K562 (cell line): Measurements from ENCODE around the gene USP8.

Experiments
- BHLHE40 ChIP-seq: IDR thresholded peaks from 2 replicates; pipeline ENCODE4 v1.6.1; 2011; ENCODE audit warnings: low read length, improper control_type of control experiment
- CEBPG ChIP-seq, 3 experiments: fragments of 200-800 bp in 1 of 3; sonication (Bioruptor generic) in 1 of 3; sonication (generic) in 1 of 3; formaldehyde crosslinking in 1 of 3; IDR thresholded peaks in 2 of 3; conservative IDR thresholded peaks in 1 of 3; 2 replicates each; pipeline versions ENCODE4 v1.6.1 to v1.8.0; 2016 to 2022; ENCODE audit warnings: missing compliant biosample characterization in 2 of 3, missing genetic modification characterization in 2 of 3, mild to moderate bottlenecking in 1 of 3, missing genetic modification reagents in 1 of 3
- CHD1 ChIP-seq: fragments of 200-600 bp; sonication (generic); IDR thresholded peaks from one replicate; pipeline ENCODE4 v1.6.1; 2012; ENCODE audit warnings: mild to moderate bottlenecking, moderate library complexity, low read length, inconsistent platforms
- FOXO4 ChIP-seq: fragments of 450-650 bp; formaldehyde crosslinking; IDR thresholded peaks from 2 replicates; pipeline ENCODE4 v1.4.0; 2020; ENCODE audit warnings: mild to moderate bottlenecking, moderate library complexity
- FOXP4 ChIP-seq: sonication (generic); formaldehyde crosslinking; IDR thresholded peaks from 2 replicates; pipeline ENCODE4 v1.8.0; 2022; ENCODE audit warnings: mild to moderate bottlenecking, missing genetic modification reagents, borderline replicate concordance
- MAX ChIP-seq: sonication (generic); formaldehyde crosslinking; IDR thresholded peaks from 2 replicates; pipeline ENCODE4 v1.9.0; 2022; ENCODE audit warnings: mild to moderate bottlenecking, missing genetic modification reagents
- NR3C1 ChIP-seq: sonication (generic); formaldehyde crosslinking; IDR thresholded peaks from 2 replicates; pipeline ENCODE4 v1.8.1; 2022; ENCODE audit warnings: missing genetic modification reagents
- PHB2 ChIP-seq: fragments of 450-650 bp; IDR thresholded peaks from 2 replicates; pipeline ENCODE4 v1.6.1; 2017; ENCODE audit warnings: low read depth
- POLR2A ChIP-seq: fragments of 450-650 bp; conservative IDR thresholded peaks from 2 replicates; pipeline ENCODE4 v1.6.1; 2016
- TCF15 ChIP-seq: fragments of 250-450 bp; sonication (Bioruptor Pico); IDR thresholded peaks from 2 replicates; pipeline ENCODE4 v1.8.0; 2022; ENCODE audit warnings: moderate library complexity, mild to moderate bottlenecking, inconsistent platforms
- ZBTB7A ChIP-seq: IDR thresholded peaks from 2 replicates; pipeline ENCODE4 v1.6.1; 2011; ENCODE audit warnings: low read depth, mild to moderate bottlenecking, low read length, moderate library complexity, borderline replicate concordance; ENCODE audit not compliant: control insufficient read depth
- ZEB2 ChIP-seq: fragments of 450-650 bp; IDR thresholded peaks from 2 replicates; pipeline ENCODE4 v1.6.1; 2016
- TF ChIP-seq, protein P1 (sequence below), 3 experiments: IDR thresholded peaks in 2 of 3; conservative IDR thresholded peaks in 1 of 3; 2 replicates each; pipeline ENCODE4 v1.5.1; 2011 to 2012; ENCODE audit warnings: low read length in 3 of 3, mild to moderate bottlenecking in 3 of 3, control low read depth in 2 of 3, improper control_type of control experiment in 1 of 3, inconsistent platforms in 1 of 3, low read depth in 1 of 3, mixed read lengths in 1 of 3, moderate library complexity in 1 of 3; ENCODE audit not compliant: insufficient read depth in 2 of 3

DNA sequence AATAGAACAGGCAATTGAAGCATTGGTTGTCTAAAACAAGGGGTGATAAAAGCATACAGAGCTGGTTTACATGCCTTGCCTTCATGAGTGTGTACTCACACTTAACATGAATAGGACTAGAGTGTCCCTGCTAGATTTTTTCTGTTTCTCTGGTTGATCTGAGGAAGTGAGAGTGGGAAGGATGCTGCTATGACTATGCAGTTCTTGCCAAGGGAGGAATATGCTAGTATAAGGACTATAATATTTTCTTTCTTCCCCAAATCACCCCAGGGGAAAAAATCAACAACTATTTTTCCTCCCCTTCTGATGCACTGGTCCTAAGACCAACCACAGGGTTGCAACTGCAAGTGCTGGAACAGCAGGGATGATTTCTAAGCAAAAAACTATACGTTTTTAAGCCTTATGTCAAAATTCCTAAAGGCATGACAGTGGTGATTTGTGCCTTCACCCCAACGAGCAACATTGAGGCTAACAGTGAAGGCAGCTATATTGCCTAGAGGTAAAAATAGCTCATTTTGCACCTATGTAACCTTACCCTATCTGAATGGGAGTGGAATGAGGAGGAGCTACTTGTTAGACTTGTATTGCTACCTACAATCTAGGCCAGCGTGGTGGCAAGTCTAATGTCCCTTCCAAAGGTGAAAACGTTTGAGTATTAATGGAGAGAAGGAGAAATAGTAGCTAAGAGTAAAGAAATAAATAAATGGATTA, 33.5 kb upstream of the USP8 start:
- no peak for TF ChIP-seq BHLHE40
- no peak for TF ChIP-seq ZBTB7A
- TF ChIP-seq ZEB2 = no peak
- no peak for TF ChIP-seq CEBPG (CRISPR knock-in tag; IDR thresholded peaks at IDR 0.05)
- TF ChIP-seq CEBPG (tag; conservative IDR thresholded peaks at IDR 0.05 in 1 of 2, IDR thresholded peaks at IDR 0.05 in 1 of 2) = no peak
- TF ChIP-seq, protein P1, sequence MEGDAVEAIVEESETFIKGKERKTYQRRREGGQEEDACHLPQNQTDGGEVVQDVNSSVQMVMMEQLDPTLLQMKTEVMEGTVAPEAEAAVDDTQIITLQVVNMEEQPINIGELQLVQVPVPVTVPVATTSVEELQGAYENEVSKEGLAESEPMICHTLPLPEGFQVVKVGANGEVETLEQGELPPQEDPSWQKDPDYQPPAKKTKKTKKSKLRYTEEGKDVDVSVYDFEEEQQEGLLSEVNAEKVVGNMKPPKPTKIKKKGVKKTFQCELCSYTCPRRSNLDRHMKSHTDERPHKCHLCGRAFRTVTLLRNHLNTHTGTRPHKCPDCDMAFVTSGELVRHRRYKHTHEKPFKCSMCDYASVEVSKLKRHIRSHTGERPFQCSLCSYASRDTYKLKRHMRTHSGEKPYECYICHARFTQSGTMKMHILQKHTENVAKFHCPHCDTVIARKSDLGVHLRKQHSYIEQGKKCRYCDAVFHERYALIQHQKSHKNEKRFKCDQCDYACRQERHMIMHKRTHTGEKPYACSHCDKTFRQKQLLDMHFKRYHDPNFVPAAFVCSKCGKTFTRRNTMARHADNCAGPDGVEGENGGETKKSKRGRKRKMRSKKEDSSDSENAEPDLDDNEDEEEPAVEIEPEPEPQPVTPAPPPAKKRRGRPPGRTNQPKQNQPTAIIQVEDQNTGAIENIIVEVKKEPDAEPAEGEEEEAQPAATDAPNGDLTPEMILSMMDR (IDR thresholded peaks at IDR 0.05 in 2 of 3, conservative IDR thresholded peaks at IDR 0.05 in 1 of 3; ENCODE audit: insufficient read depth in 2 of 3, low read depth in 1 of 3, low read length in 3 of 3) = no peak
- no peak for TF ChIP-seq MAX (CRISPR knock-in tag)
- no peak for TF ChIP-seq CHD1
- TF ChIP-seq FOXP4 (CRISPR knock-in tag) = no peak
- no peak for TF ChIP-seq FOXO4 (CRISPR knock-in tag)
- no peak for TF ChIP-seq POLR2A
- no peak for TF ChIP-seq TCF15 (CRISPR knock-in tag)
- no peak for TF ChIP-seq NR3C1
- TF ChIP-seq PHB2 = no peak
